Kidney epithelial cell (primary cell): ENCODE measurements around the gene SPNS2. TPM values are rescaled to one million over a fixed set of nuclear protein-coding genes. Genes with fewer than 3 reads are reported as not detected.

ENCODE experiments used
- DNase-seq: peaks from one replicate; pipeline ENCODE4 v3.0.0-alpha.2; 2010; ENCODE audit warnings: low read depth
- H3K27me3 ChIP-seq: 2 replicates; pipeline ENCODE4 v1.6.0; 2011; ENCODE audit warnings: low read length; ENCODE audit not compliant: control insufficient read depth, insufficient read depth
- H3K36me3 ChIP-seq: 2 replicates; pipeline ENCODE4 v1.5.1; 2011; ENCODE audit warnings: low read length; ENCODE audit not compliant: control insufficient read depth, insufficient read depth
- H3K4me3 ChIP-seq: 2 replicates; pipeline ENCODE4 v1.5.1; 2011; ENCODE audit warnings: low read depth, mild to moderate bottlenecking, control low read depth, low read length
- total RNA-seq: library from RNA; depleted of rRNA; stranded (reverse); fragments of >200 nt; gene quantifications from 2 replicates; pipeline ENCODE4 v1.2.3, GENCODE V29; 2015
- TF ChIP-seq, protein P1 (sequence below): IDR thresholded peaks from 2 replicates; pipeline ENCODE4 v1.5.1; 2011; ENCODE audit warnings: mild to moderate bottlenecking, moderate library complexity, low read length, control low read depth, inconsistent platforms; ENCODE audit not compliant: insufficient read depth, poor library complexity, severe bottlenecking

SPNS2 gene
- total RNA-seq, 1 donor from 2014 or later: 47.3 TPM

DNA sequence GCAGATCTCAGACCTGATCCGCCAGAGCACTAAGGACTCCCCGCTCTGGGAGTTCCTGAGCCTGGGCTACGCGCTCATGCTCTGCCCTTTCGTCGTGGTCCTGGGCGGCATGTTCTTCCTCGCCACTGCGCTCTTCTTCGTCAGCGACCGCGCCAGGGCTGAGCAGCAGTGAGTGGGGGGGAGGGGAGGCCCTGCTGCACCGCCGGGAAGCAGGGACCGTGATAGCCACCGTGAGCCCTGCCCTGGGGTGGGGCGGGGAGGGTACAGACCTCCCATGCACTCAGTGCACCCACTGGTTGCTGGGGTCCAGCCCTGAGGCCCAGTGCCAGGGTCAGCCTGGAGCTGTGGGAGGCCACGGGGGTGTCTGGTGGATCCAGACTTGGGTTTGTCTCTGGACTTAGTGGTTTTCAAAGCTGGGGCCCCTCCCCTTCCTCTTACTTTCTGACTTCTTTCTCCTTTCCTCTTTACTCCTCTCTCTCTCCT is 37.6 kb downstream of the SPNS2 start:
- no peak overlapping the region for H3K4me3 ChIP-seq
- H3K36me3 ChIP-seq: peaks cover 4% of the 10 kb centered on the region
- H3K27me3 ChIP-seq: no peaks in the 10 kb centered on the region
- TF ChIP-seq, protein P1, sequence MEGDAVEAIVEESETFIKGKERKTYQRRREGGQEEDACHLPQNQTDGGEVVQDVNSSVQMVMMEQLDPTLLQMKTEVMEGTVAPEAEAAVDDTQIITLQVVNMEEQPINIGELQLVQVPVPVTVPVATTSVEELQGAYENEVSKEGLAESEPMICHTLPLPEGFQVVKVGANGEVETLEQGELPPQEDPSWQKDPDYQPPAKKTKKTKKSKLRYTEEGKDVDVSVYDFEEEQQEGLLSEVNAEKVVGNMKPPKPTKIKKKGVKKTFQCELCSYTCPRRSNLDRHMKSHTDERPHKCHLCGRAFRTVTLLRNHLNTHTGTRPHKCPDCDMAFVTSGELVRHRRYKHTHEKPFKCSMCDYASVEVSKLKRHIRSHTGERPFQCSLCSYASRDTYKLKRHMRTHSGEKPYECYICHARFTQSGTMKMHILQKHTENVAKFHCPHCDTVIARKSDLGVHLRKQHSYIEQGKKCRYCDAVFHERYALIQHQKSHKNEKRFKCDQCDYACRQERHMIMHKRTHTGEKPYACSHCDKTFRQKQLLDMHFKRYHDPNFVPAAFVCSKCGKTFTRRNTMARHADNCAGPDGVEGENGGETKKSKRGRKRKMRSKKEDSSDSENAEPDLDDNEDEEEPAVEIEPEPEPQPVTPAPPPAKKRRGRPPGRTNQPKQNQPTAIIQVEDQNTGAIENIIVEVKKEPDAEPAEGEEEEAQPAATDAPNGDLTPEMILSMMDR: no peak
- no peak for DNase-seq

DNA sequence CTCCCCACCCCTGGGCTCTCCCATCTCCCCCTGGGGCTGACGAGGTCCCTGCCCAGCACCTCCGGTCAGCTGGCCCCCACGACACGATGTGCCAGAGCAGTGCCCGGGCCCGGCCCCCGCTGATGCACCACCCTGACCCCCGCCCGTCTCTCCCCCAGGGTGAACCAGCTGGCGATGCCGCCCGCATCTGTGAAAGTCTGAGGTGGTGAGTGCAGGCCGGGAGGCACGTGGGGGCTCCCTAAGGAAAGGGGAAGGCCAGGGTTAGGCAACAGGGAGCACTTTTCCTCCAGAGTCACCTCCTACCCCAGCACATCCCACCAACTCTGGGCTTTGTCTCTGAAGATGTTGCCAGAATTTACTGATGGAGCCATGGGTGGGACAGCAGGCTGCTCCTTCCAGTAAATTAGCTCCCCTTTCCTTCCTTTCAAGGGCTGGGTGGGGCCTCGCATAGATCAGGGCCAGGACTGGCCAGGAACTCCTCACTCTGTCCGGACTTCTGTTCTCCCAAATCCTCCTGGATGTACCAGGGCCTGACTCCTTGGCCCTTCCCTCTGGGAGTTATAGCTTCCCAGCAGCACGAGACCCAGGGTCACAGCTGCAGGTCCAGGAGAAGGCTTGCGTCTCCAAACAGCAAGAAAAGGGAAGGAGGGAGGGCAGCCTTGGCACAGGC is 38.2 kb downstream of the SPNS2 start:
- TF ChIP-seq, protein P1: no peak
- H3K4me3 ChIP-seq: no peak overlapping the region
- H3K27me3 ChIP-seq: no peaks in the 10 kb centered on the region
- peaks cover 6% of the 10 kb centered on the region for H3K36me3 ChIP-seq
- no peak for DNase-seq

DNA sequence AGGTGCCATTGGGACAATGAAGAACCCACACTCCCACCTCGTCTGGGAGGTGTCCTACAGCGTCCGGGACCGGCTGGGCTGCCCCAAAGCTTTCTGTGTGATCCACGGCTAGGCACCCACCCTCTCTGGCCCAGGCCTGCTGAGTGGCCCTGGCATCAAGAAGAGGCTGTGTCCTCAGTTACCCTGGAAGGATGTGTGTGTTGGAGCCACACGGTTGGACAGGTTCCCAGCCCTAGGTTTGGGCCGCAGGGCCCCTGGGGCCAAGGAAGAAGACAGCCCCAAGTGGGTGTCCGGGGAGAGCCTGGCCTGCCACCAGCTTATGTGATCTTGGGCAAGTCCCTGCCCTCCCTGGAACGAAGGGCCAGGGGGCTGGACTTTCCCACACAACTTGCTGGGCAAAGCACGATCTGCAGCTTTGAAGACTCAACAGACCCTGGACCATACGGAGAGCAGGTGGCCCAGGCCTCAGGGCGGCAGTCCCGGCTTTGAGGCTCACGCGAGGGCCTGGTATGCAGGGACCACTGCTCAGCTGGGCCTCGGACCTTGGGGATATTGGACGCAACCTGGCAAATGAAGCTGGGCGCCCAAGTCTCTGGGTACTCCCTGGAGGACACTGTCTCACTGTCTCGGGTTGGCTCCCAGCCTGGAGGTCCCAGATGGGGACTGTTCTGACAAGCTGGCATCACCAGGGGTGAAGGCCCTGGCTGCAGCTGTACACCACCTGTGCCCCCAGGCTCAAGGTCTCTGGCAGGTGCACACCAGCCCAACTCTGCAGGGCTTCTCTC is 39.0 kb downstream of the SPNS2 start:
- TF ChIP-seq, protein P1: no peak
- Histone ChIP-seq H3K4me3 (no peak overlapping the region), H3K27me3 (no peaks in the 10 kb centered on the region), H3K36me3 (peaks cover 7% of the 10 kb centered on the region)
- DNase-seq: no peak

DNA sequence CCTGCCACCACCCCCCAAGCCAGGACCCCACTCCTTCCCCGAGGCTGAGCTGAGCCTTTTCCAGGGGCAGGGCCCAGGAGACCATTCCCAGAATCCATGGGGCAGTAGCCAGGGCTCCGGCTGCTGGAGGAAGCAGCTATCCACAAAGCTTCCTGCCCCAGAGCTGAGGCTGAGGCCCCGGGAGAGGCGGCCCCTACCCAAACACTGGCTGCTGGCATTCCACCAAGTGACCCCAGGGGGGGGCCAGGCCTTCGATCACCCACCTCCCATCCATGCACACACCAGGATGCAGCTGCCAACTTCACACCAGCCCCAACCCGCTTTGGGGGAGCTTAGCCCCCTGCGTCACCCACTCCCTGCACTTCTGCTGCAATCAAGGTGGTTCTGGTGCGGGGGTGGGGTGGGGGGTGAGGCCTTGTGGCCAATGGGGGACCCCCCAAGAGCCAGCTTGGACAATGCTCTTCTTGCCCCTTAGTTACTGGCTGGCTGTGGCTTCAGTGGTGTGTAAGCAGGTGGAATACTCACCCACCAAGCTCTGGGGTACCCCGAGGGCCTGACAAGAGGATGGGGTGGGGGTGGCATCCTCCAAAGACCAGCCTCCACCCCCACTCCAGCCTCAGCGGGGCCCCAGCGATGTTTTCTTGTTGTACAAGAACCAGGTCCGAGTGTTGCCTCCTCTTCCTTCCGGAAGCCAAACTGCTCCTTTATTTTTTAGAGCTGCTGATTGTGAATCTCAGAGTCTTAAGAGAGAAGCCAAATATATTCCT is 39.7 kb downstream of the SPNS2 start:
- H3K27me3 ChIP-seq: no peaks in the 10 kb centered on the region
- no peak overlapping the region for H3K4me3 ChIP-seq
- DNase-seq: no peak
- TF ChIP-seq, protein P1: no peak
- peaks cover 5% of the 10 kb centered on the region for H3K36me3 ChIP-seq

DNA sequence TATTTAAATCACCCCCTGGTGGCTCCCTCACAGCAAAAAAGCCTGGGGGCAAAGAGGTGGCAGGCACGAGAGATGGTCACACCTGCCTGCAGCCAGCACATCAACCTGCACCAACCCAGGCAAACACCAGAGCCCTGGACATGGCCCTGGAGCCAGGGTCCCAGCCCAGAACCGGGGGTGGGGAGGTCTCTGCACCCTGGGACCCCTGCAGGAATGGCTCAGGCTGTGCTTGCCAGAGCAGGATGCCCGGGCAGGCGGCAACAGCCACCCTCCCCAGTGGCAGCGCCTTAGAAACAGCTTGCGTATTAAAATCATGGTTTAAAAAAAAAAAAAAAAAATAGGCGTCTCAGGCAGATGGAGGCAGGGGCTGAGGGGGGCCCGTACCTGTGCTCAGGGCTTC is 40.3 kb downstream of the SPNS2 start:
- DNase-seq: no peak
- H3K27me3 ChIP-seq: no peaks in the 10 kb centered on the region
- TF ChIP-seq, protein P1: no peak
- H3K36me3 ChIP-seq: peaks cover 5% of the 10 kb centered on the region
- no peak overlapping the region for H3K4me3 ChIP-seq
